Measurements from ENCODE around the gene TRABD2A.

Gene TRABD2A

GRCh38 chr2:84851876-84852275, 29.0 kb downstream of the TRABD2A start:
- no peak for DNase-seq (ENCODE audit: low read depth in 1 of 2, low spot score in 1 of 2)
- H3K4me3 ChIP-seq (replicated peaks; ENCODE audit: insufficient read depth, low read length) = no peak overlapping the region
- no peaks in the 10 kb centered on the region for H3K27me3 ChIP-seq (ENCODE audit: insufficient read depth, poor library complexity, severe bottlenecking)

GRCh38 chr2:84850471-84850870, 30.4 kb downstream of the TRABD2A start:
- H3K27ac ChIP-seq (replicated peaks) = no peak overlapping the region
- TF ChIP-seq SPI1 (IDR thresholded peaks at IDR 0.05; ENCODE audit: borderline replicate concordance, low read depth) (no peak), POLR2AphosphoS5 (IDR thresholded peaks at IDR 0.05; ENCODE audit: low read depth) (no peak), REST (IDR thresholded peaks at IDR 0.05; ENCODE audit: insufficient replicate concordance, low read depth) (no peak), CTCF (IDR thresholded peaks at IDR 0.05; ENCODE audit: insufficient read depth, low read length) (no peak), GABPA (IDR thresholded peaks at IDR 0.05; ENCODE audit: low read depth) (no peak)
- no peak overlapping the region for H3K4me3 ChIP-seq (replicated peaks; ENCODE audit: insufficient read depth, low read length)
- no peaks in the 10 kb centered on the region for H3K27me3 ChIP-seq (ENCODE audit: insufficient read depth, poor library complexity, severe bottlenecking)
- no peak for DNase-seq (ENCODE audit: low read depth in 1 of 2, low spot score in 1 of 2)

More at GRCh38 chr2:84851876-84852275, 29.0 kb downstream of the TRABD2A start:
- TF ChIP-seq GABPA (IDR thresholded peaks at IDR 0.05; ENCODE audit: low read depth) = no peak
- no peak for TF ChIP-seq REST (IDR thresholded peaks at IDR 0.05; ENCODE audit: insufficient replicate concordance, low read depth)
- no peak for TF ChIP-seq POLR2AphosphoS5 (IDR thresholded peaks at IDR 0.05; ENCODE audit: low read depth)
- TF ChIP-seq CTCF (IDR thresholded peaks at IDR 0.05; ENCODE audit: insufficient read depth, low read length) = no peak
- no peak for TF ChIP-seq SPI1 (IDR thresholded peaks at IDR 0.05; ENCODE audit: borderline replicate concordance, low read depth)
- H3K27ac ChIP-seq (replicated peaks) = no peak overlapping the region

- no peak for DNase-seq (ENCODE audit: low read depth in 1 of 2, low spot score in 1 of 2)
- Histone ChIP-seq H3K27ac (replicated peaks) (no peak overlapping the region), H3K27me3 (ENCODE audit: insufficient read depth, poor library complexity, severe bottlenecking) (no peaks in the 10 kb centered on the region), H3K4me3 (replicated peaks; ENCODE audit: insufficient read depth, low read length) (no peak overlapping the region)
- TF ChIP-seq SPI1 (IDR thresholded peaks at IDR 0.05; ENCODE audit: borderline replicate concordance, low read depth) = no peak
- no peak for TF ChIP-seq POLR2AphosphoS5 (IDR thresholded peaks at IDR 0.05; ENCODE audit: low read depth)
- TF ChIP-seq GABPA (IDR thresholded peaks at IDR 0.05; ENCODE audit: low read depth) = no peak
- no peak for TF ChIP-seq REST (IDR thresholded peaks at IDR 0.05; ENCODE audit: insufficient replicate concordance, low read depth)
- TF ChIP-seq CTCF (IDR thresholded peaks at IDR 0.05; ENCODE audit: insufficient read depth, low read length) = no peak
Observed at GRCh38 chr2:84849271-84849952, 31.5 kb downstream of the TRABD2A start.
